Endothelial cell of umbilical vein (primary cell): ENCODE results near the gene SIRT4.

ENCODE experiments used
- EZH2 ChIP-seq: IDR thresholded peaks from 2 replicates; pipeline ENCODE4 v1.6.1; 2012; ENCODE audit warnings: borderline replicate concordance, low read depth, mild to moderate bottlenecking, moderate library complexity, low read length, inconsistent platforms; ENCODE audit not compliant: severe bottlenecking
- TF ChIP-seq, protein P1 (sequence below), 2 donors: IDR thresholded peaks; 1 replicate in 1 of 2; 2 replicates in 1 of 2; pipeline ENCODE4 v1.5.1; 2011; ENCODE audit warnings: low read length in 2 of 2, mild to moderate bottlenecking in 2 of 2, moderate library complexity in 2 of 2, control low read depth in 1 of 2, inconsistent platforms in 1 of 2, low read depth in 1 of 2; ENCODE audit not compliant: insufficient read depth in 1 of 2; ENCODE audit errors: extremely low read depth in 1 of 2

DNA sequence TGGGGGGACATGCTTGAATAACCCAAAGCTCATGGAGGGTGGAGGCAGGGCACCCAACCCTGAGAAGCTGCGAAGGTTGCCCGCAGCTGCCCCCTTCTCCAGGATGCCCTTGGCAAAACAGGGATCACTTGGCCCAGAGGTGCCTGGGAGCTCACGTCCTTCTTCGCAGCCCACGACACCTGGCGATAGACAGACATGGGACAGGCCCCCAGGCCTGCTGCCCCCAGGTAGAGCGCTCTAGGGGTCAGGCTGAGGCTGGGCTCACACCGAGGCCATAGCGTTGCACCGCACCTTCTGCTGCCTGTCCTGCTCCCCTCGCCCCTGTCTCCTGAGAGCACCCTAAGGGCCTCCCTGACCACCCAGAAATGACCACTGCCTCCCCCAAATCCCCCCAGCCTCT is 45.6 kb downstream of the SIRT4 start:
- TF ChIP-seq, protein P1, sequence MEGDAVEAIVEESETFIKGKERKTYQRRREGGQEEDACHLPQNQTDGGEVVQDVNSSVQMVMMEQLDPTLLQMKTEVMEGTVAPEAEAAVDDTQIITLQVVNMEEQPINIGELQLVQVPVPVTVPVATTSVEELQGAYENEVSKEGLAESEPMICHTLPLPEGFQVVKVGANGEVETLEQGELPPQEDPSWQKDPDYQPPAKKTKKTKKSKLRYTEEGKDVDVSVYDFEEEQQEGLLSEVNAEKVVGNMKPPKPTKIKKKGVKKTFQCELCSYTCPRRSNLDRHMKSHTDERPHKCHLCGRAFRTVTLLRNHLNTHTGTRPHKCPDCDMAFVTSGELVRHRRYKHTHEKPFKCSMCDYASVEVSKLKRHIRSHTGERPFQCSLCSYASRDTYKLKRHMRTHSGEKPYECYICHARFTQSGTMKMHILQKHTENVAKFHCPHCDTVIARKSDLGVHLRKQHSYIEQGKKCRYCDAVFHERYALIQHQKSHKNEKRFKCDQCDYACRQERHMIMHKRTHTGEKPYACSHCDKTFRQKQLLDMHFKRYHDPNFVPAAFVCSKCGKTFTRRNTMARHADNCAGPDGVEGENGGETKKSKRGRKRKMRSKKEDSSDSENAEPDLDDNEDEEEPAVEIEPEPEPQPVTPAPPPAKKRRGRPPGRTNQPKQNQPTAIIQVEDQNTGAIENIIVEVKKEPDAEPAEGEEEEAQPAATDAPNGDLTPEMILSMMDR (IDR thresholded peaks at IDR 0.05; ENCODE audit: extremely low read depth in 1 of 2, insufficient read depth in 1 of 2, low read depth in 1 of 2, low read length in 2 of 2): no peak
- TF ChIP-seq EZH2: no peak
